HEK293 (cell line): ENCODE results near the gene PUDP.

Experiments used
- CTCF ChIA-PET: fragments of 350-600 bp; formaldehyde crosslinking; extraction: SDS; loops from one replicate; lab custom pipeline; 2021; ENCODE audit warnings: antibody characterized with exemption; lab: Yijun Ruan, JAX
- POLR2A ChIA-PET: fragments of 300-600 bp; formaldehyde crosslinking; extraction: SDS; loops from one replicate; lab custom pipeline; 2020; ENCODE audit warnings: antibody characterized with exemption, inconsistent platforms; lab: Yijun Ruan, JAX
- H3K27ac ChIP-seq: fragments of 200-500 bp; sonication (Bioruptor generic); 2 replicates; pipeline ENCODE4 v1.5.1; 2014; ENCODE audit warnings: low read depth, low read length, control low read depth, inconsistent platforms; ENCODE audit errors: extremely low read depth
- H3K36me3 ChIP-seq, 2 experiments: fragments of 200-500 bp in 1 of 2; sonication (Bioruptor generic) in 1 of 2; 1 replicate in 1 of 2; 2 replicates in 1 of 2; pipeline ENCODE4 v1.5.1; 2014 to 2017; ENCODE audit warnings: inconsistent platforms in 2 of 2, low read length in 2 of 2; ENCODE audit not compliant: control insufficient read depth in 2 of 2, insufficient read depth in 1 of 2
- H3K4me1 ChIP-seq: fragments of 200-500 bp; sonication (Bioruptor generic); 2 replicates; pipeline ENCODE4 v1.5.1; 2014; ENCODE audit warnings: mild to moderate bottlenecking, low read length, inconsistent platforms; ENCODE audit not compliant: control insufficient read depth, insufficient read depth
- H3K4me3 ChIP-seq: 2 replicates; pipeline ENCODE4 v1.5.1; 2011; ENCODE audit warnings: low read depth, mild to moderate bottlenecking, control low read depth, low read length, moderate library complexity
- H3K9me3 ChIP-seq: fragments of 200-500 bp; sonication (Bioruptor generic); 2 replicates; pipeline ENCODE4 v1.5.1; 2014; ENCODE audit warnings: low read depth, low read length, inconsistent platforms; ENCODE audit not compliant: control insufficient read depth, insufficient read depth
- FEZF1 ChIP-seq: fragments of 450-650 bp; formaldehyde crosslinking; IDR thresholded peaks from 2 replicates; pipeline ENCODE4 v1.5.1; 2016; ENCODE audit warnings: missing biosample characterization, missing genetic modification characterization
- HOXD13 ChIP-seq: sonication (generic); formaldehyde crosslinking; IDR thresholded peaks from 2 replicates; pipeline ENCODE4 v1.8.0; 2022; ENCODE audit warnings: missing genetic modification reagents, borderline replicate concordance
- OSR2 ChIP-seq: fragments of 450-650 bp; formaldehyde crosslinking; IDR thresholded peaks from 2 replicates; pipeline ENCODE4 v1.5.1; 2016; ENCODE audit warnings: missing biosample characterization, missing genetic modification characterization
- PRDM6 ChIP-seq: fragments of 450-650 bp; formaldehyde crosslinking; IDR thresholded peaks from 2 replicates; pipeline ENCODE4 v1.5.1; 2017; ENCODE audit warnings: missing biosample characterization, missing genetic modification characterization
- SP3 ChIP-seq: fragments of 450-650 bp; formaldehyde crosslinking; IDR thresholded peaks from 2 replicates; pipeline ENCODE4 v1.5.1; 2016; ENCODE audit warnings: missing biosample characterization, missing genetic modification characterization
- TCF7L2 ChIP-seq: IDR thresholded peaks from 2 replicates; pipeline ENCODE4 v1.6.1; 2011; ENCODE audit warnings: low read depth, mild to moderate bottlenecking, inconsistent platforms, low read length, moderate library complexity, borderline replicate concordance
- TRIM28 ChIP-seq: IDR thresholded peaks from 2 replicates; pipeline ENCODE4 v1.6.1; 2011; ENCODE audit warnings: low read length, control low read depth, borderline replicate concordance
- ZBTB20 ChIP-seq: fragments of 450-650 bp; formaldehyde crosslinking; IDR thresholded peaks from 2 replicates; pipeline ENCODE4 v1.5.1; 2016; ENCODE audit warnings: missing biosample characterization, missing genetic modification characterization
- ZFP37 ChIP-seq: fragments of 450-650 bp; formaldehyde crosslinking; IDR thresholded peaks from 2 replicates; pipeline ENCODE4 v1.5.1; 2016; ENCODE audit warnings: missing biosample characterization, missing genetic modification characterization
- ZIC2 ChIP-seq: fragments of 450-650 bp; formaldehyde crosslinking; IDR thresholded peaks from 2 replicates; pipeline ENCODE4 v1.5.1; 2016; ENCODE audit warnings: missing biosample characterization, missing genetic modification characterization
- ZNF24 ChIP-seq: fragments of 450-650 bp; formaldehyde crosslinking; IDR thresholded peaks from 2 replicates; pipeline ENCODE4 v1.5.1; 2016; ENCODE audit warnings: missing biosample characterization, missing genetic modification characterization
- ZNF391 ChIP-seq: fragments of 450-650 bp; formaldehyde crosslinking; IDR thresholded peaks from 2 replicates; pipeline ENCODE4 v1.5.1; 2016; ENCODE audit warnings: low read depth, missing biosample characterization, missing genetic modification characterization, borderline replicate concordance
- ZNF423 ChIP-seq: fragments of 450-650 bp; formaldehyde crosslinking; IDR thresholded peaks from 2 replicates; pipeline ENCODE4 v1.5.1; 2016; ENCODE audit warnings: missing biosample characterization, missing genetic modification characterization
- ZNF449 ChIP-seq: fragments of 450-650 bp; formaldehyde crosslinking; IDR thresholded peaks from 2 replicates; pipeline ENCODE4 v1.5.1; 2017; ENCODE audit warnings: missing biosample characterization, mild to moderate bottlenecking, missing genetic modification characterization, moderate library complexity
- ZNF580 ChIP-seq: fragments of 450-650 bp; formaldehyde crosslinking; IDR thresholded peaks from 2 replicates; pipeline ENCODE4 v1.5.1; 2016; ENCODE audit warnings: missing biosample characterization, missing genetic modification characterization
- ZNF596 ChIP-seq: fragments of 450-650 bp; IDR thresholded peaks from 2 replicates; pipeline ENCODE4 v1.5.0; 2018; ENCODE audit warnings: missing biosample characterization, mild to moderate bottlenecking, missing genetic modification characterization, moderate library complexity
- ZNF621 ChIP-seq: fragments of 450-650 bp; formaldehyde crosslinking; IDR thresholded peaks from 2 replicates; pipeline ENCODE4 v1.5.1; 2017; ENCODE audit warnings: missing biosample characterization, missing genetic modification characterization
- ZNF658 ChIP-seq: fragments of 450-650 bp; formaldehyde crosslinking; IDR thresholded peaks from 2 replicates; pipeline ENCODE4; 2016; ENCODE audit warnings: missing biosample characterization, missing genetic modification characterization
- ZSCAN5A ChIP-seq: fragments of 450-650 bp; formaldehyde crosslinking; IDR thresholded peaks from 2 replicates; pipeline ENCODE4 v1.5.1; 2016; ENCODE audit warnings: missing biosample characterization, missing genetic modification characterization
- ZXDB ChIP-seq: fragments of 450-650 bp; formaldehyde crosslinking; IDR thresholded peaks from 2 replicates; pipeline ENCODE4 v1.5.1; 2016; ENCODE audit warnings: missing biosample characterization, missing genetic modification characterization

Gene PUDP

GRCh38 chrX:7127056-7127455 is 20.9 kb downstream of the PUDP start:
- Histone ChIP-seq H3K4me1 (no peaks in the 10 kb centered on the region), H3K27ac (no peak overlapping the region), H3K9me3 (no peaks in the 10 kb centered on the region), H3K36me3 (no peaks in the 10 kb centered on the region), H3K4me3 (no peak overlapping the region)
- POLR2A ChIA-PET = no interaction called here
- TF ChIP-seq TCF7L2 = no peak
- no peak for TF ChIP-seq FEZF1
- TF ChIP-seq ZSCAN5A (tag by site-specific recombination) = no peak
- no peak for TF ChIP-seq ZFP37
- TF ChIP-seq ZNF621 (tag by site-specific recombination) = no peak
- TF ChIP-seq ZIC2 (tag by site-specific recombination) = no peak
- no peak for TF ChIP-seq SP3 (tag by site-specific recombination)
- CTCF ChIA-PET = no interaction called here

GRCh38 chrX:7120878-7121219 is 27.1 kb downstream of the PUDP start:
- TF ChIP-seq ZBTB20 (tag by site-specific recombination) = no peak
- TF ChIP-seq ZNF449 = no peak
- TF ChIP-seq ZNF24 = no peak
- no peak for TF ChIP-seq ZXDB
- TF ChIP-seq ZNF391 (tag by site-specific recombination) = no peak
- TF ChIP-seq ZNF596 (tag by site-specific recombination) = no peak
- TF ChIP-seq ZNF423 = no peak
- TF ChIP-seq ZNF658 (tag by site-specific recombination) = no peak
- no peak for TF ChIP-seq HOXD13
- TF ChIP-seq, all 188 proteins: peak for 0
- Histone ChIP-seq H3K36me3 (no peaks in the 10 kb centered on the region), H3K4me1 (no peaks in the 10 kb centered on the region), H3K9me3 (no peaks in the 10 kb centered on the region), H3K4me3 (no peak overlapping the region), H3K27ac (no peak overlapping the region)
- CTCF ChIA-PET = no interaction called here
- POLR2A ChIA-PET = no interaction called here

GRCh38 chrX:7119950-7120877 is 27.7 kb downstream of the PUDP start:
- ChIA-PET POLR2A (no interaction called here), CTCF (no interaction called here)
- Histone ChIP-seq H3K4me1 (no peaks in the 10 kb centered on the region), H3K27ac (no peak overlapping the region), H3K4me3 (no peak overlapping the region), H3K9me3 (no peaks in the 10 kb centered on the region), H3K36me3 (no peaks in the 10 kb centered on the region)
- no peak for TF ChIP-seq ZNF580 (tag by site-specific recombination)
- TF ChIP-seq OSR2 (tag by site-specific recombination) = peak; percentile 48; the same call in 1 of the 2 replicates
- peak; percentile 33; the same call in 1 of the 2 replicates for TF ChIP-seq FEZF1
- TF ChIP-seq PRDM6 = peak; percentile 58
- TF ChIP-seq TRIM28 = peak; percentile 53; the same call in 1 of the 2 replicates
